Stimulated activated CD8-positive, alpha-beta memory T cell treated with anti-CD3 and anti-CD28 coated beads, Interleukin-7, amount 100 ng/mL, for 4 hours (primary cell): ENCODE data around the gene TM4SF18.
"Not testable (repeated sequence)": the region's sequence is repeated elsewhere in the genome, so short reads cannot be mapped to it uniquely, and the experiment has no call there.

Experiments used
- DNase-seq, 2 donors: peaks; one replicate each; pipeline ENCODE4 v3.0.0-alpha.2; 2020; ENCODE audit warnings: low read depth in 2 of 2

TM4SF18 gene

GRCh38 chr3:149333176-149333859 lies at the start of gene TM4SF18:
TM4SF18 (minus strand) TSS chr3:149333636; CDS start chr3:149333382, 254 bp downstream.
- no peak for DNase-seq

GRCh38 chr3:149382518-149382917 lies 49.1 kb upstream of the TM4SF18 start:
- no peak for DNase-seq

- DNase-seq, result no peak
Measured at GRCh38 chr3:149382101-149382467, 48.6 kb upstream of the TM4SF18 start.

GRCh38 chr3:149381173-149382100 lies 48.0 kb upstream of the TM4SF18 start:
- no peak for DNase-seq

- DNase-seq, result not testable (repeated sequence)
Measured at GRCh38 chr3:149380220-149380619, 46.8 kb upstream of the TM4SF18 start.

GRCh38 chr3:149378478-149379309 lies 45.3 kb upstream of the TM4SF18 start:
- no peak for DNase-seq

- DNase-seq, result no peak
Measured at GRCh38 chr3:149377408-149378364, 44.2 kb upstream of the TM4SF18 start, which contains the start of gene TM4SF1. TM4SF1 (minus strand) TSS chr3:149377649; CDS start chr3:149377547, 102 bp downstream.

- no peak for DNase-seq
Measured at GRCh38 chr3:149376718-149377407, 43.4 kb upstream of the TM4SF18 start.

- DNase-seq, result no peak
Measured at GRCh38 chr3:149375501-149376196, 42.2 kb upstream of the TM4SF18 start.

- no peak for DNase-seq
Measured at GRCh38 chr3:149374793-149375500, 41.5 kb upstream of the TM4SF18 start.

GRCh38 chr3:149374391-149374790 lies 41.0 kb upstream of the TM4SF18 start:
- DNase-seq, result no peak

- no peak for DNase-seq
Measured at GRCh38 chr3:149373235-149374125, 40.0 kb upstream of the TM4SF18 start.

GRCh38 chr3:149371723-149372114 lies 38.3 kb upstream of the TM4SF18 start:
- no peak for DNase-seq

- no peak for DNase-seq
Measured at GRCh38 chr3:149371001-149371722, 37.7 kb upstream of the TM4SF18 start.

GRCh38 chr3:149369991-149370866 lies 36.8 kb upstream of the TM4SF18 start:
- no peak for DNase-seq
